Measurements from ENCODE around the gene SUSD6. TPM values are rescaled to one million over a fixed set of nuclear protein-coding genes. Genes with fewer than 3 reads are reported as not detected.

Gene SUSD6
- total RNA-seq, 1 experiment from 2014 or later: 21.5 TPM

DNA sequence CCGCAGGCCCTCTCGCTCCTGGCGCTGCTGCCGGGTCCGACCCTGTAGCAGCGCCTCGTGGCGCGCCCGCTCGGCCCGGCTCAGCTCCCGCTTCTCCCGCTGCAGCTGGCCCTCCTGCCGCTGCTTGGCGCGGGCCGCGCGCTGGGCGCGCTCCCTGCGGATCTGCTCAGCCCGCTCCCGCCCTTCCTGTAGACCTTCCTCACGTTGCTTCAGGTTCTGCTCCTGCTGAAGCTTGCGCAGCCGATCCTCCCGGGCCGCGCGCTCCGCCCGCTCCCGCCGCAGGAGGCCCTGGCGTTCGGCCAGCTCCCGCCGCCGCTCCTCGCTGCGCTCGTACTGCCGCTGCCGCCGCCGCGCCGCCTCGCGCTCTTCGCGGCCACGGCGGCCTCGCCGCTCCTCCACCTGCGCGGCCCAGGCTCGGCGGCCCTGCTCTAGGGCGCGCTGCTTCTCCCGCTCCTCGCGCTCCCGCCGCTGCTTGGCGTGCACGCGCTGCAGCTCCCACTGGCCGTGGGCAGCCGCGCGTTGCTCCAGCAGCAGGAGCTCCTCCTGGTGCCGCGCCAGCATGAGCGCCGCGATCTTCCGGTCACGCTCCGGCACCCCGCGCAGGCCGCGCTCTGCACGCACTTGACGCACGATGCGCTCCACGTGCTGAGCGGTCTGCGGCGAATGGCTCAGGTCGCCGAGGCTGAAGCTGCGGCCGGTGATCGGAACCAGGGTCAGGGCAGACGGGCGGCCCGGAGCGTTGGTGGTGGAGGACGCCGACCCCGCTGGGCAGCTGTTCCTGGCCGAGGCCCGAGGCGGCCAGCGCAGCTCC lies 39.2 kb upstream of the SUSD6 start:
- TF ChIP-seq, protein P1, sequence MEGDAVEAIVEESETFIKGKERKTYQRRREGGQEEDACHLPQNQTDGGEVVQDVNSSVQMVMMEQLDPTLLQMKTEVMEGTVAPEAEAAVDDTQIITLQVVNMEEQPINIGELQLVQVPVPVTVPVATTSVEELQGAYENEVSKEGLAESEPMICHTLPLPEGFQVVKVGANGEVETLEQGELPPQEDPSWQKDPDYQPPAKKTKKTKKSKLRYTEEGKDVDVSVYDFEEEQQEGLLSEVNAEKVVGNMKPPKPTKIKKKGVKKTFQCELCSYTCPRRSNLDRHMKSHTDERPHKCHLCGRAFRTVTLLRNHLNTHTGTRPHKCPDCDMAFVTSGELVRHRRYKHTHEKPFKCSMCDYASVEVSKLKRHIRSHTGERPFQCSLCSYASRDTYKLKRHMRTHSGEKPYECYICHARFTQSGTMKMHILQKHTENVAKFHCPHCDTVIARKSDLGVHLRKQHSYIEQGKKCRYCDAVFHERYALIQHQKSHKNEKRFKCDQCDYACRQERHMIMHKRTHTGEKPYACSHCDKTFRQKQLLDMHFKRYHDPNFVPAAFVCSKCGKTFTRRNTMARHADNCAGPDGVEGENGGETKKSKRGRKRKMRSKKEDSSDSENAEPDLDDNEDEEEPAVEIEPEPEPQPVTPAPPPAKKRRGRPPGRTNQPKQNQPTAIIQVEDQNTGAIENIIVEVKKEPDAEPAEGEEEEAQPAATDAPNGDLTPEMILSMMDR (IDR thresholded peaks at IDR 0.05; ENCODE audit: insufficient read depth in 1 of 2, low read depth in 1 of 2, low read length in 1 of 2, severe bottlenecking in 1 of 2, unreplicated experiment in 1 of 2): no peak
- H3K9me3 ChIP-seq: no peaks in the 10 kb centered on the region
- peak overlapping the region; percentile 51 for H3K4me3 ChIP-seq (ENCODE audit: low read depth, low read length)
- H3K36me3 ChIP-seq (ENCODE audit: control insufficient read depth, insufficient read depth, low read length): no peaks in the 10 kb centered on the region
- CTCF ChIA-PET: interaction anchor here (0.6 to 3.4 kb wide), 7 partner anchors 36 to 311 kb away, joined by 3 to 26 read pairs (median 4); no protein-coding TSS in a partner anchor
- peak; percentile 68 to 77 for DNase-seq
- intact Hi-C loops (cut with micrococcal nuclease; ENCODE audit: unreplicated experiment): loop anchor here (5.0 kb wide), 1 partner anchor 330 kb away; no protein-coding TSS in a partner anchor
- Mint-ChIP-seq H3K4me1 (ENCODE audit: low read depth, unreplicated experiment) (peaks cover 31% of the 10 kb centered on the region), H3K36me3 (ENCODE audit: insufficient read depth, unreplicated experiment) (peaks cover 4% of the 10 kb centered on the region), H3K27me3 (ENCODE audit: insufficient read depth, unreplicated experiment) (peaks cover 6% of the 10 kb centered on the region), H3K4me3 (ENCODE audit: unreplicated experiment) (peak overlapping the region; percentile 74), H3K9me3 (ENCODE audit: unreplicated experiment) (no peaks in the 10 kb centered on the region), H3K27ac (ENCODE audit: unreplicated experiment) (no peak overlapping the region)
- POLR2A ChIA-PET: interaction anchor here (0.5 kb wide), 1 partner anchor 13 kb away, joined by 5 read pairs; no protein-coding TSS in a partner anchor
- no peaks in the 10 kb centered on the region for H3K27me3 ChIP-seq (replicated peaks; ENCODE audit: control insufficient read depth, insufficient read depth, low read length)
- BruUV-seq (replicated peaks): no TSS peak
- peaks cover 46% of the 10 kb centered on the region for H3K4me1 ChIP-seq

- CTCF ChIA-PET: interaction anchor here (0.6 kb wide), 1 partner anchor 61 kb away, joined by 3 read pairs; no protein-coding TSS in a partner anchor
- Mint-ChIP-seq H3K4me3 (ENCODE audit: unreplicated experiment) (peak overlapping the region; percentile 74), H3K9me3 (ENCODE audit: unreplicated experiment) (no peaks in the 10 kb centered on the region), H3K27ac (ENCODE audit: unreplicated experiment) (no peak overlapping the region), H3K4me1 (ENCODE audit: low read depth, unreplicated experiment) (peaks cover 31% of the 10 kb centered on the region), H3K36me3 (ENCODE audit: insufficient read depth, unreplicated experiment) (peaks cover 4% of the 10 kb centered on the region), H3K27me3 (ENCODE audit: insufficient read depth, unreplicated experiment) (peaks cover 3% of the 10 kb centered on the region)
- no peaks in the 10 kb centered on the region for H3K27me3 ChIP-seq (replicated peaks; ENCODE audit: control insufficient read depth, insufficient read depth, low read length)
- no peak overlapping the region for H3K4me3 ChIP-seq (ENCODE audit: low read depth, low read length)
- intact Hi-C loops (cut with micrococcal nuclease; ENCODE audit: unreplicated experiment): loop anchor here (5.0 kb wide), 1 partner anchor 330 kb away; no protein-coding TSS in a partner anchor
- BruUV-seq (replicated peaks): no TSS peak
- H3K9me3 ChIP-seq: no peaks in the 10 kb centered on the region
- no peak for DNase-seq
- peaks cover 46% of the 10 kb centered on the region for H3K4me1 ChIP-seq
- TF ChIP-seq, protein P1 (IDR thresholded peaks at IDR 0.05; ENCODE audit: insufficient read depth in 1 of 2, low read depth in 1 of 2, low read length in 1 of 2, severe bottlenecking in 1 of 2, unreplicated experiment in 1 of 2): no peak
- H3K36me3 ChIP-seq (ENCODE audit: control insufficient read depth, insufficient read depth, low read length): no peaks in the 10 kb centered on the region
- POLR2A ChIA-PET: no interaction called here
Measured at GRCh38 chr14:69572841-69573135, 38.6 kb upstream of the SUSD6 start.

DNA sequence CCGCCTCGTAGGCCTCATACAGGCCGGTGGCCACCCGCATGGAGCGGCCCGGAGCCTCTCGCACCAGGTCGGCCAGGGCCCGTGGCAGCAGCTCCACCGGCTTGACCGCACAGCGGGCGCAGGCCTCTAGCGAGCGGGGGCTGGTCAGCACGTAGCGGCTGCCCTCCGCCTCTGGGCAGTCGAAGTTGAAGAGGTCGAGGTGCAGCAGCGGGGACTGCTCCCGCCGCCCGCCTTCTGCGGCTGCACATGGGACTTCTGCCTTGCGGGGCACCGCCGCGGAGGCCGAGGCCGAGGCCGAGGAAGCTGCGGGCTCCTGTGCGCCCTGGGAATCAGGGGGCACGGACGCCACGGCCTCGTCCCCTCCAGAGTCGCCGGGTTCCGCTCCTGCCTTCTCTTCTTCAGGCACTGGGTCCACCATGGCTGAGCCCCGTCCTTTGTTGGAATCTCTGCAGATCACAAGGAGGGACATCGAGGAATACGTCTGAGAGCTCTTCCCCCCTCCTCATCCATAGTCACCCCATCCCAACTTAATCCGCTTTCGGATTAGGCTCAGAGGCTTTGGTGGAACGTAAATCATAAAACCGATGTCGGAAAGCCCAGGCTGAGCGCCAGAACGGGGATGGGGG lies 38.1 kb upstream of the SUSD6 start:
- no peaks in the 10 kb centered on the region for H3K36me3 ChIP-seq (ENCODE audit: control insufficient read depth, insufficient read depth, low read length)
- no peaks in the 10 kb centered on the region for H3K27me3 ChIP-seq (replicated peaks; ENCODE audit: control insufficient read depth, insufficient read depth, low read length)
- ChIA-PET POLR2A (no interaction called here), CTCF (interaction anchor here (0.6 to 2.4 kb wide), 10 partner anchors 8 to 98 kb away, joined by 3 to 52 read pairs (median 4); no protein-coding TSS in a partner anchor)
- peaks cover 31% of the 10 kb centered on the region for H3K4me1 Mint-ChIP-seq (ENCODE audit: low read depth, unreplicated experiment)
- peaks cover 3% of the 10 kb centered on the region for H3K27me3 Mint-ChIP-seq (ENCODE audit: insufficient read depth, unreplicated experiment)
- H3K9me3 Mint-ChIP-seq (ENCODE audit: unreplicated experiment): no peaks in the 10 kb centered on the region
- H3K4me1 ChIP-seq: peaks cover 46% of the 10 kb centered on the region
- DNase-seq: no peak
- no peak overlapping the region for H3K4me3 ChIP-seq (ENCODE audit: low read depth, low read length)
- no peaks in the 10 kb centered on the region for H3K9me3 ChIP-seq
- peaks cover 4% of the 10 kb centered on the region for H3K36me3 Mint-ChIP-seq (ENCODE audit: insufficient read depth, unreplicated experiment)
- H3K27ac Mint-ChIP-seq (ENCODE audit: unreplicated experiment): no peak overlapping the region
- TF ChIP-seq, protein P1 (IDR thresholded peaks at IDR 0.05; ENCODE audit: insufficient read depth in 1 of 2, low read depth in 1 of 2, low read length in 1 of 2, severe bottlenecking in 1 of 2, unreplicated experiment in 1 of 2): no peak
- no TSS peak for BruUV-seq (replicated peaks)
- peak overlapping the region; percentile 87 for H3K4me3 Mint-ChIP-seq (ENCODE audit: unreplicated experiment)
- intact Hi-C loops (cut with micrococcal nuclease; ENCODE audit: unreplicated experiment): loop anchor here (5.0 kb wide), 1 partner anchor 331 kb away; no protein-coding TSS in a partner anchor

Data from Caco-2 (cell line).